Activated CD8-positive, alpha-beta memory T cell treated with anti-CD3 and anti-CD28 coated beads for 24 hours (primary cell): Measurements from ENCODE around the gene THAP7.

Experiments
- DNase-seq: peaks from one replicate; pipeline ENCODE4 v3.0.0-alpha.2; 2020

THAP7 gene

DNA sequence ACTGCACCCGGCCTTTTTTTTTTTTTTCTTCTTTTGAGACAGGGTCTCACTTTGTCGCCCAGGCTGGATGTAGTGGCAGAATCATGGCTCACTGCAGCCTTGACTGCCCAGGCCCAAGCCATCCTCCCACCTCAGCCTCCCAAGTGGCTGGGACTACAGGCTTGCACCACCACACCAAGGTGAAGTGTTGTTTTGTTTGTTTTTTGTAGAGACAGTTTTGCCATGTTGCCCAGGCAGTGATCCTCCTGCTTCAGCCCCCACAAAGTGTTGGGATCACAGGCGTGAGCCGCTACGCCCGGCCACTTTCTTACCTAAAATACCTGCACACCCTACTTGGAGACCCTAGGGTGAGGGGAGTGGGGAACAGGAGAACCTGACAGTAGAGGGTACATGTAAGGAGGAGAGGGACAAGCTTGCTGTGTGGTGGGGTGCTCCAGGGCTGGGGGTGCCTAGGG, 39.4 kb downstream of the THAP7 start:
- DNase-seq: no peak

DNA sequence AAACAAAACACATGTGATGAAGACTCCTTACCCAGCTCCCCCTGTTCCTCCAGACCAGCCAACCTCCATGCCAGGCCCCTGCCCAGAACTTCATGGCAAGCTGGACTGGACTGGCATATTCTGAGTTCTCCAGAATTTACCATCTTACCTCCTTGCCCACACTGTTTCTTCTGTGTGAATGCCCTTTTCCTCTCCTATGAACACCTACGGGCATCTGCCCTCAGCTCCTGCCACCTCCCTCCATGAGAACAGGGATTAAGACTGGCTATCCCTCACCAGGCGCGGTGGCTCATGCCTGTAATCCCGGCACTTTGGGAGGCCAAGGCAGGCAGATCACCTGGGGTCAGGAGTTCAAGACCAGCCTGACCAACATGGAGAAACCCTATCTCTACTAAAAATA, 41.3 kb downstream of the THAP7 start:
- no peak for DNase-seq

- no peak for DNase-seq
Measured at GRCh38 chr22:20959578-20960461, 42.1 kb downstream of the THAP7 start.

GRCh38 chr22:20957683-20958431, 44.1 kb downstream of the THAP7 start:
- no peak for DNase-seq

GRCh38 chr22:20957102-20957682, 44.7 kb downstream of the THAP7 start:
- DNase-seq: no peak

DNA sequence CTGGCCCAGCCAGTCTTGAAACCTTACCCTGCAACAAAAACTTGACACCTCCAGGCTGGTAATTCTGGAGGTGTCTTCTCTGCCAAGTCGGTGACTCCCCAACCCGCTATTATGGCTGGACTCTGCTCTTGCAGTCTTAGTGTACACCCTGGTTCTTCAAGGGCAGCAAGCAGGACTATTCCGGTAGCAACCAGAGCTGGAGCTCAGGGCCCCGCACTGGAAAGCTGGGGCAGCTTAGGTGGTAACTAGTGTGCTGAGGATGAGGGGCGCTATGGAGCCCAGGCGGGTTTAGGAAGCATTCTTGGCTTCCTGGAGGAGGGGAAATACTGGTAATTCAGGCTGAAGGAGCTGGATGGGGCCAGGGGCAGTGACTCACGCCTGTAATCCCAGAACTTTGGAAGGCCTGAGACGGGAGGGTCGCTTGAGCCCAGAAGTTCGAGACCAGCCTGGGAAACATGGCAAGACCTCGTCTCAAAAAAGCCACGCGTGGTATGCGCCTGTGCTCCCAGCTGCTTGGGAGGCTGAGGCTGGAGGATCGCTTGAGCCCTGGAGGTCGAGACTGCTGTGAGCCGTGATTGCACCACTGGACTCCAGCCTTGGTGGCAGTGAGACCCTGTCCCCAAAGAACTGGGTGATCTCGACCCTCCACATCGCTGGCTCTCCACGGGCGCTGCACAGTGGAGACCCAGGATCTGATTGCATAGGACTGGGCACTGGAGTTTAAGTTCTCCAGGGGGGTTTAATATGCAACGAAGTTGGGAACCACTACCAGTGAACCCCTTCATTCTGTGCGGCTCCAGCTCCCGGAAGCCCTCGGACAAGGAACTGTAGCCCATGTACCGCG, 45.4 kb downstream of the THAP7 start:
- no peak for DNase-seq

DNA sequence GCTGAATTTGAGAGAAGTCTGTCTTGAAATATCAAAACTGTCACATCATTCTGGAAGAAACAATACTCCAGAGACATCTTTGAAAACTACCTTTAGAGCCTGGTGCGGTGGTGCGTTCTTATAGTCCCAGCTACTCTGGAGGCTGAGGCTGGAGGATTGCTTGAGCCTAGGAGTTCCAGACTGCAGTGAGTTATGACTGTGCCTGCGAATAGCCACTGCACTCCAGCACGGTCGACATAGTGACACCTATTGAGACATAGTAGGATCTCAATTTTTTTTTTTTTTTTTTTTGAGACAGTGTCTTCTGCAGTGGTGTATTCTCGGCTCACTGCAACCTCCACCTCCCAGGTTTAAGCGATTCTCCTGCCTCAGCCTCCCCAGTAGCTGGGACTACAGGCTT, 46.4 kb downstream of the THAP7 start:
- no peak for DNase-seq

DNA sequence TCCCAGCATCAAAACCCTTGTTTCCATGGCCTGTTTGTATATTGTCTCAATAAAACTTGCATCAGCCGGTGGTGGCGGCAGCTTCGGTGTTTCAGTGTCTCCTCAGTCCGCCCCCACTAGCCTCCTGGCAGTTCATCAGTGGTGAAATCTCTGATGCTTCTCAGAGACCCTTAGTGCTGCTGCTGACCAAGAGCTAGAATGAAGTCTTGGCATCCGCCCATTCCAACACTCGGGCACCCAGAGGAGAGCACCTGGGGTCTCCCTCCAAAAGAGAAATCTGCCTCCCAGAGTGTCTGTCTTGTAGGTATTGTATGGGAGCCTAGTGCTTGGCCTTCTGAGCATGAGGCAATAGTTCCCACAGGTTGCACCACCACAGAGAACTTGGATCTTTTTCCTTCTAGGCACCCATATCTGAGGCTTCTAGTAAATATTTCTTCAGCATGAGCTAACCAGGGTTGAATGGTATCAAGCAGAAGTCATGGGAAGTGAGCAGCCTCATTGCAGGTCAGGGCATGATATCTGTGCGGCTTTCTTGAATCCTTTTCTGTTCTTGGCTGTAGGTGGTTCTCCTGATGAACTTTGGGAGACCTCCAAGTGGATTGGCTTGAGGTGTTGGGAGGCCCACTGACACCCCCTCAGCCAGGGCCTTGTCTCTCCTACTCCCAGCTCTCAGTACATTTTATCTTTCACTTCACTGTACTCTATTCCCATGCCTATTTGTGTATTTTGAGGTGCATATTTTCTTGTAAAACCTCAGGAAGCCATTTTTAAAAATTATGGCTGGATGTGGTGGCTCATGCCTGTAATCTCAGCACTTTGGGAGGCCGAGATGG, 48.0 kb downstream of the THAP7 start:
- no peak for DNase-seq

DNA sequence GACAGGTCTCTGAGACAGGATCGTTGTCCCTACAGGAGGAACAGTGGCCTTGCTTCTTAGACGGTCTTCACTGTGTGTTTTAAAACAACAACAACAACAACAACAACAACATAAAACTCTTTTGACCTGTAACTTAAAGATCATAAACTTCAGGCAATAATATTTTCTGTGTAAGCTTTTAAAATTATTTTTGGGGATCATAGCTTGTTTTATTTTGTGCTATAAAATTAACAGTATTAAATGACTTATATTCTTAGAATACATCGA, 48.6 kb downstream of the THAP7 start:
- DNase-seq: no peak

- no peak for DNase-seq
Measured at GRCh38 chr22:20952544-20953341, 49.2 kb downstream of the THAP7 start.

DNA sequence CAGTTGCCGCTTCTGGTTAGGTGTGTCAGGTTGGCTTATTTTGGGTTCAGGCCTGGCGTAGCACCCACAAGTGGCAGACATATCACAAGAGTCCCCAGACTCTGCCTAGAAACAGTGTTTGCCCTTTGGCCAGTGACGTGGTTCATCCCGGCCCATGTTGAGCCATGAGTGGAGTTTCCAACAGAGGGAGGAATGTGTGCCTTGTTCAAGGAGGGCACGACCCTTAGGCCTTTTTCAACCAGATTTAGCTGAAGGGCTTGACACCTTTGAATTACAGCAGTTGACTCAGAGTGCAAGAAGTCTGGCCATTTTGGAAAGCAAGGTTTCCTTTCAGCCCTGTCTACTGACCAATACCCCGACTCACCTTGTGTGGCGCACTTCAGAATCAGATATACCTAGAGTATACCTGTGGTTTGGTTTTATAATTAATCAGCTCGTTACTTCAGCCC, 50.0 kb downstream of the THAP7 start:
- DNase-seq: no peak

- DNase-seq: no peak
Measured at GRCh38 chr22:20951151-20951931, 50.6 kb downstream of the THAP7 start.

GRCh38 chr22:20949698-20950183, 52.2 kb downstream of the THAP7 start:
- no peak for DNase-seq
